Measurements from ENCODE around the gene SLC35D3.
A peak's percentile ranks its signal among the peaks of the same experiment; 100 is the strongest.
"Not testable (repeated sequence)": the region's sequence is repeated elsewhere in the genome, so short reads cannot be mapped to it uniquely, and the experiment has no call there.

The SLC35D3 gene, protein sequence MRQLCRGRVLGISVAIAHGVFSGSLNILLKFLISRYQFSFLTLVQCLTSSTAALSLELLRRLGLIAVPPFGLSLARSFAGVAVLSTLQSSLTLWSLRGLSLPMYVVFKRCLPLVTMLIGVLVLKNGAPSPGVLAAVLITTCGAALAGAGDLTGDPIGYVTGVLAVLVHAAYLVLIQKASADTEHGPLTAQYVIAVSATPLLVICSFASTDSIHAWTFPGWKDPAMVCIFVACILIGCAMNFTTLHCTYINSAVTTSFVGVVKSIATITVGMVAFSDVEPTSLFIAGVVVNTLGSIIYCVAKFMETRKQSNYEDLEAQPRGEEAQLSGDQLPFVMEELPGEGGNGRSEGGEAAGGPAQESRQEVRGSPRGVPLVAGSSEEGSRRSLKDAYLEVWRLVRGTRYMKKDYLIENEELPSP

DNA sequence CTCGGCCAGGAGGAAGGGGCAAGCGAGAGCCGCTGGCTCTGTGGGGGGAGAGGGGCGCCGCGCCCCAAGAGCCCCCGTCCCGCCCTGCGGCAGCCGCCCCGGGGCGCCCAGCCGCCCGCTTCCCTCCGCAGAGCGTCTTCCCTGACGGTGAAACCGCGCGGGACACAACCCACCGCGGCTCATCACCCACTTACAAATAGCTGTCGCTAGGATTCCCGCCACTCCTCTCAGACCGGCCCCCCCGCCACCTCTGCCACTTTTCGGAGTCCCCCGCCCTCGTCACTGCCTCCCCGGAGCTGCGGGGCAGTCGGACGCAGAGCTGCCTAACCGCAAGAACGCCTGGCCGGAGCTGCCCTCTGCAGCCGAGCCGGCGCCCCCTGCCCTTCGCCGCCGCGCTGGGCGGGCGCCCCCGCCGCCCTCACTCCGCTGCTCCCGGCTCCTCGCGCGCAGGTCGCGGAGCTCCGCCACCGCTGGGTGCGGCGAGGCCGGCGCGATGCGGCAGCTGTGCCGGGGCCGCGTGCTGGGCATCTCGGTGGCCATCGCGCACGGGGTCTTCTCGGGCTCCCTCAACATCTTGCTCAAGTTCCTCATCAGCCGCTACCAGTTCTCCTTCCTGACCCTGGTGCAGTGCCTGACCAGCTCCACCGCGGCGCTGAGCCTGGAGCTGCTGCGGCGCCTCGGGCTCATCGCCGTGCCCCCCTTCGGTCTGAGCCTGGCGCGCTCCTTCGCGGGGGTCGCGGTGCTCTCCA lies at the start of gene SLC35D3:
Gene SLC35D3, plus strand, starts transcription at position 366 of the 749 bp plus-strand sequence. Its CDS starts 128 bp downstream, at position 494.
- DNase-seq: no peak

DNA sequence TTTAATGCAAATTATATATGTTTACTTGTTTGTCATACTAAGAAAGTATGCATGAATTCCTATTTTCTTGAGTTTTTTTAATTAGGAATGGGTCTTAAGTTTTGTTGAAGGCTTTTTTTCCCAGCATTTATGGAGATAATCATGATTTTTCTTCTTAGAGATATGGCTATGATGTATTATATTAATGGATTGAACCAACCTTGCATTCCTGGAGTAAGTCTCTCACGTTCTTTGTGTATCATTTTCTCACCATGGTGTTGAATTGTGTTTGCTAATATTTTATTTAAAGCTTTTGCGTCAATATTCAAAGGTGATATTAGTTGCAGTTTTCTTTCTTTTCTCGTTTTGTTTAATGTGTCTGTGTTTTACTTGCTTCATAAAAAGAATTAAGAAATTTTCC lies 48.4 kb upstream of the SLC35D3 start:
- no peak for DNase-seq

DNA sequence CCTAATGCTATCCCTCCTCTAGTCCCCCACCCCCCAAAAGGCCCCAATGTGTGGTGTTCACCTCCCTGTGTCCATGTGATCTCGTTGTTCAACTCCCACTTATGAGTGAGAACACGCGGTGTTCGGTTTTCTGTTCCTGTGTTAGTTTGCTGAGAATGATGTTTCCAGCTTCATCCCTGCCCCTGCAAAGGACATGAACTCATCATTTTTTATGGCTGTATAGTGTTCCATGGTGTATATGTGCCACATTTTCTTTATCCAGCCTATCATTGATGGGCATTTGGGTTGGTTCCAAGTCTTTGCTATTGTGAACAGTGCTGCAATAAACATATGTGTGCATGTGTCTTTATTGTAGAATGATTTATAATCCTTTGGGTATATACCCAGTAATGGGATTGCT lies 45.6 kb upstream of the SLC35D3 start:
- DNase-seq: not testable (repeated sequence)

DNA sequence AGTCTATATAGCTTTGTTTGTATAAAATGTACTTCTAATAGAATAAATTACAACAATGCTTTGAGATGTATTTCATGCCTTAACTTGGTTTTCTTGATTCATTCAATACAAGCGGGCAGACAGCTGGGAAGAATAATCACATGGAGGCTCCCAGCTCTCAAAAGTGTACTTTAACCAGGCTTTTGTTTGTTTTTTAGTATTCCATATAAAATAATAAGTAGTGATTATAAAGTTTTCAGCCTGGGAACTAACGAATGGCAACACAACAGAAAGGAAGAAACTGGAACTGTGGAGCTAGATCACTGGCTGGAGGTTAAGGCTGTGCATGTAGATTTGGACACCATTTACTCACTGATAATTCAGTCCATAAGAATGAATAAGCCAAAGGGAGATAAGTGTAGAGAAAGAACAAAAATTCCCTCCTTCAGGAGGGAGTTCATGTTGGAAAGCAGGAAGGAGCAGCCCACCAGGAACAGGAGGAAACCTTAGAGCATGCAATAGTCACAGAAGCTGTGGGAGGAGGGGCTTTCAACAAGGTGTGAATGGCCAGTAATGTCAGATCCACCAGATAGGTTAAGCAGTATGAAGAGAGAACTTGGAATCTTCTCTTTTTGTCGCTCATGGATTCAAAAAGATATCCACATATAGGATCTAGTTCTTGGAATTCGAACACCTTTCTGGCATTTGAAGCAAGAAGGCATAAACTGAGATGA lies 41.2 kb upstream of the SLC35D3 start:
- DNase-seq: no peak

DNA sequence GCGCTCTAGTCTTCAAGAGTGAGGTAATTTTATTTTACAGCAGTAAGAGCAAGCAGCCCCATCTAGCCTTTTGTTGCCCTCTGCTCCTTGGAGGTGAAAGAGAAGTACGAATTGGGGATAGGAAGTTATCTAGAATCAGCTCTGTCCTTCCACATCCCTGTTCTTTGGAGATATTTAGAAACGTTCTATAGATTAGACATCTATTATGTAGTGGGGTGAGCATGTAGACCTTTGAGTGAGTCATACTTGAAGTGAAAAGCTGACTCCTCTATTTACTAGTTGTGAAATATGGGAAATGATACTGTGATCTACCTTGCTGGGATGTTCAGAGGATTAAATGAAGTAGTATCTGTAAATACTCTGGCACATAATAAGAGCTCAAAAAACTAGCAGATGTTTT lies 36.0 kb upstream of the SLC35D3 start:
- DNase-seq: peak; percentile 42

DNA sequence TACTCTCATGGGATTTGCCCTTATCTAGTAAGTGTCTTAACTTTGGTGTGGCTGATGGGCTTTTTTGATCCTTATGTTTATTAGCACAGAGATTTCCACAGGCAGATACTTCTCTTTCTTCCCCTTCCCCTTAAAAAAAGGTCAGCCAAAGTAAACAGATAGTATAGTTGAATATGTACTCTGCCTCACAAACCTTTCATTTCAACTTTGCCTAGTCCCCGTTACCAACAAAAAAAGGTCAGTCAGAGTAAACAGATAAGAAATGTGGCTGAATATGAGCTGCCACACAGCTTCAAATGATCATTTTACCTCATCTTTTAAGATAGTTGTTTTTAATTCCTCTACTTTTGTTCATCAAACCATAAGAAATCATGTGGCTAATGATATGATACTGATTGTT lies 34.1 kb upstream of the SLC35D3 start:
- DNase-seq: no peak

DNA sequence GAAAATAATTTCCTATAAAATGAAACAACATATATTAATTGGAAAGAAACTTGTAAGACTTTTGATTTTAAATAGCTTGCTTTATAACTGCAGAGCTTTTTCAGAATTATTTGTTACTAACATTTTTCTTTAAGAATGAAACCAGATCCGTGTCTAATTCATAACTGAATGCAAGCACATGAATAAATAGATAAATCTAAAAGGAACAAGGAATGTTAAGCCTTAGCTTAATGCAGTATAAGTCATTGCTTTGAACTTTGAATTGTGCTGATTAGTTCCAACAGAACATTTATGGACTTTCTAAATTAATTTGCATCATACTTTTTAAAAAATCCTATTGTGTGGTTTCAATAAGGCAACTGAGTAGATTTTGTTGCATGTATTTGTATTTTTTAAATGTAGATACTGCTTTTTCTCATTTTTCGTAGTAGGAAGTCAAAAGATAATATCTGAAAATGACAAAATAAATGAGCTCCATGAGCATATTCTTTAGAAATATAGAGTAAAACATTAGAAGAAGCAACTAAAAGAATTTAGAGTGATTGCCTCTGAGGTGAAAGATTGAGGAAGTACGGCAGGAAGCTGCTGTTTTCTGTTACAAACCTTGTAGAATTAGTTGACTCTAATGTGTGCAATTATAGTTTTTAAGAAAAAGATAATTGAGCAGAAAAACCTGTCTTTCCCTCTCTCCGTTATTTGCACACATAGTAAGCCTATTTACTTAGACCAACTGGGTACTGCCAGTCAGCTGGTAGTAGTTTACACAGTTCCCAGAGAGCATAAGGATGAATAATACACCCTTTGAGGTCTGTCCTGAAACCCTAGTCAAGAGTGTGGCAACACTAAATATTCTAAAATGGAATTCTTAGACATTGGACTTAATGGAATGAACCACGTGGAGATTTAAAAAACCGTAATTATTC lies 32.6 kb upstream of the SLC35D3 start:
- no peak for DNase-seq

DNA sequence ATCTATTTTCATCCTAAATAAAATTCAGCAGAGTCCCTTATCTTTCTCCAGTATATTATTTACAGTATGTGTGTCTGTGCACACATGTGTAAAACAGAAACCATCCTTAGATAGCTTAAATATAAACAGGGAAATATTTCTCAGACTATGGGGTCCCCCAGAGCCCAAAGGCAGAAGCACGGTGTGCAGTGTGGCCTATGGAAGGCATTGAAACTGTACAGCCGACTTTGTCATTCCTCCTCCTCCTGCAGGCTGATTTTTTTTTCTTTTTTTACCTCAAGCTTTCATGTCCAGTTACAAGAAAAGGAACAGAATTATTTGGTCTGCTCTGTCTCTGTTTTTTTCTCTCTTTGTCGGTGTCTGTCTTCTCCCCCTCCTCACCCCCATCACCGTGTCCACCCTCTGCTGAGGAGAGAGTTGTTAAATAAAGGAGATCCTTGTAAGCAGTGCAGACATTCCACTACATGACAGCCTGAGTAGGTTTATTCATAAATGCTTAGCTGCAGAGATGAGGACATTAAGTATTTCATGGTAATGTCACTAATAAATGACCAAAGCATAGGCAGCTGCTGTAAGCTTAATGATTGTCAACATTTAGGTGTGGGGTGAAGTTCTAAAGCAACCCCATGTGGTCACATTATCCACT lies 31.8 kb upstream of the SLC35D3 start:
- no peak for DNase-seq

DNA sequence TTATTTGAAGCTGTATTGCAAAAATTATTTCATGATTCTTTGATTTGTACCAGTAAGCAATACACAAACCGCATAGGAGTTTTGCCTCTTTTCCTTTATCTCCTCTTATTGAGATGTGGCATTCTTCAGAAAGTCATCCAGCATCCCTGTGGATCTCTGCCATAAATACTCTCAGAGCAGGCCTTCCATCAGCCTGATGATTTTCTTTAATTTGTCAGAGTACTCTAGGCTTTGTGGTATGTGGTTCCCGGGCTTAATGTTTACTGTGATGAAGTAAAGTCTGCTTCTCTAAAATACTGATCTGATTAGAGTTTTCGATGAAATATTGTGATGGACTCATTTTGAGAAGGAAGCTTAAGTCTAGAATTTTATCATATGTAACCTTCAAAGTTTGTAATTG lies 31.1 kb upstream of the SLC35D3 start:
- DNase-seq: no peak

DNA sequence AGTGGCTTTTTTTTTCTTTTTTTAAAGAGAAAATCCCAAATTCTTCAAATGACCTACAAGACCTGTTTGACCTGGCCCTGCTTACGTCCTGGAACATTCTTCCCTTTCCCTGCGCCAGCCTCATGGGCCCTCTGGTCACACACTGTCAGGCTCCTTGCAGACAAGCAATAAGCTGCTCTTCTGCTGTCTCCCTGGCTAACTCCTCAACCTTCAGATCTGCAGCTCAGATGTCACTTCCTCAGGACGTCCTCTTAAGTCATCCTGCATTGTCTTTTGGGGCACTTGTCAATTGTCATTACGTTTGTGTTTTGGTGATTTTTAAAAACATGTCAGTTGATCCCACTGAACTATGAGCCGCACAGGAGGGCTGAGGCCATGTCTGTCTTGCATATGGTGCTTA lies 28.9 kb upstream of the SLC35D3 start:
- DNase-seq: no peak

DNA sequence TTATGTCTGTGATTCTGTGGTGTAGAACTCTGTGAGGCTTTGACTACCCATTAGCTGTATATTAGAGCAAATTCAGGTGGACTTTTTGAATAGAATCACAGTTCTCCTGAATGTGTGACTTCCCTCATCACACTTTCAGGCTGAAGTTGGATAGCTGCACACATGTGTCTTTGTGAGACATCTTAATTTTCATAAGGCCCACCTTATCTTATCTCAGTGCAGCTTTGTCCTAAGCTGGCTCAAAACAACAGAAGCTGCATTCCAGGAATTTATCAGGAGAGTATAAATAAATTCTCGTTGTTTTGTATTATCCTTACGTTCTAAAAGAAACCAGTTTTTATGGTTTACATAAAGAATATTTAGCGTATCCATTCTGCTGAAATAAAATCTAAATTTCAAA lies 26.2 kb upstream of the SLC35D3 start:
- DNase-seq: no peak

DNA sequence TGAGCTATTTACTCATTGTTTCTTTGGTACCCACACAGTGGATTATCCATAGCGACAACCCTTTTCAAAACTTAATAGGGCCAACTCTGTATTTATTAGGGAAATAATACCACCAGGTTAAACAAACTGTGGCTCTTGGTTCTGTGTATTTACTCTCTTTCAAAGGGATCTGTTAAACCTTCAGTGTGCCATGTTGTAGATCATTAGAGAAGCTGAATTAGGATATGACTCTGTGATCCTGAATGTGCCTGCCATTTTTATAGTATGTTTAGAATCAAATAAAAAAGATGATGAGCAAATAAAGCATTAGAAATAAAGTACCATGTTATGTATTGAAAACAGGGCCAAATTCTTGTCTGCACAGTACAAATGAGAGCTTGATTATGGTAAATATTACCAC lies 25.0 kb upstream of the SLC35D3 start:
- DNase-seq: no peak

DNA sequence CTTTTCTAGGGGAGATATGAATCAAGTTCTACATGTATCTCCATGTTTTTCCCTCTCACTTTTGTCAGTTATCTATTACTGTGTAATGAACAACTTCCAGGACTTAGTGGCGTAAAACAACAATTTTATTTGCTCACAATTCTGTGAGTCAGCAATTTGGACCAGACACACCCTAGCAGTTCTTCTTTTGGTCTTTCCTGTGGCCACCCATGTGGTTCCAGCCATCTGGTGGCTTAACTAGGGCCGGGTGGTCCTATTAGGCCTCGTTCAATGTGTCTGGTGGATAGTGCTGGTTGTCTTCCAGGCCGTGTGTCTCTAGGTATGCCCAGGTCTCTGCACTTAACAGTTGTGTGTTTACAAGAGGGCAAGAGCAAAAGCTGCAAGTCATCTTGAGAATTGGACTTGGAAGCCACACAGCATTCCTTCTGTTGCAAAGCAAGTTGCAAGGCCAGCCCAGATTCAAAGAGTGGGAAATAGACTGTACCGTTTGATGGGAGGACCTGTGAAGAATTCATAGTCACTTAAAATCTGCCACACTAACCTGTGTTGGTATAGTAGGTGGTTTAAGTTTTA lies 20.8 kb upstream of the SLC35D3 start:
- DNase-seq: no peak

DNA sequence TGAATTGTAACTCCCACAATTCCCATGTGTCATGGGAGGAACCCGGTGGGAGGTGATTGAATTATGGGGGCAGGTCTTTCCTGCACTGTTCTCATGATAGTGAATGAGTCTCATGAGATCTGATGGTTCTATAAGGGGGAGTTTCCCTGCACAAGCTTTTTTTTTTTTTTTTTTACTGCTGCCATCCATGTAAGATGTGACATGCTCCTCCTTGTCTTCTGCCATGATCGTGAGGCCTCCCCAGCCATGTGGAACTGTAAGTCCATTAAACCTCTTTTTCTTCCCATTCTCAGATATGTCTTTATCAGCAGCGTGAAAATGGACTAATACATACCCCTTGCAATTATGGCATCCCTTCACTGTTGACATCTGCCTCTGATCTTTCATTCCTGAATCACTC lies 17.6 kb upstream of the SLC35D3 start:
- DNase-seq: not testable (repeated sequence)

DNA sequence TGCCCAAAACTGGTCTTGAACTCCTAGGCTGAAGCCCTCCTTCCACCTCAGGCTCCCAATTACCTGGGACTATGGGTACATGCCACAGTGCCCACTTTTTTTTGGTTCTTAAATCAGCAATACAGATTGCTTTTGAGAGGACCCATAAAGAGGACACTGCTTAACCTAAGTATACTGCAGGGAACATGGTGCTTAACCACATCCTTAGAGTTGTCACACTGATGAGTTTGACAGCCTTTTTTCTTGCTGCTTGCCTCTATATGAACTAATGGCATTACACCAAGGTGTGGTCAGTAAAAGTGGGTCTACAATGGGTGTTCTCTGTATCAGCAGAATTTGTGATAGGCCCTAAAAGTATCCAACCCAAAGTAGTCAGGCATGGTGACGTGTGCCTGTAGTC lies 7.2 kb upstream of the SLC35D3 start:
- DNase-seq: no peak

DNA sequence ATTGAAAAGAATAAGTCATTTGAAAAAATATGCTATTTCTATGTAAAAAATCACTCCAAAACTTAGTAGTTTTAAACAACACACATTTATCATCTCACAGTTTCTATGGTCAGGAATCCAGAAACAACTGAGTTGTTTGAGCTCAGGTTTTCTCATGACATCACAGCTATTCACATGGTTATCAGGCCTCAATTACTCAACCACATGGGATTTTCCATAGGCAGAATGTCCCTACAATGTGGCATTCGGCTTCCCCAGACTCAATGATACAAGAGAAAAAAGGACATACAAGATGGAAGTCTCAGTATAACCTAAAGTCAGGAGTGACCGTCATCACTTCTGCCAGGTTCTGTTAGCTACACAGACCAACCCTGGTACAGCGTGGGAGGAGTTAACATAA lies 3.4 kb upstream of the SLC35D3 start:
- DNase-seq: no peak

DNA sequence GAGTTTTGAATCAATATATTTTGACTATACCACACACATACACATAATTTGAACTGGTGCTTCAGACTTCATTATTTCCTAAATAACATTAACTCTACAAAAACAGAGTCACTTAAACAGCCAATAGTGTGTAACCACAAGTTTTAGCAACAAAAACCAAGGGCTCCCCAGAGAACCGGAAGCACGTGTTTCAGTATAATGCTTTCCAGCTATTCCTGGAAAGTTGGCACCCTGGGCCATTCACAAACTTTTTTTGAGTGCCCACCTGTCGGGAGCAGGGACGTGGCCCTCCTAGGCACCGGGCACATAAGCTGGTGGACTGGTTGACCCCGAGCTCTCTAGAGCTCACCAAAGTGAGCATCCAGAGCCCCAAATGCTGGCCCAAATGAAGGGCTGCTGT lies 1.9 kb upstream of the SLC35D3 start:
- no peak for DNase-seq

DNA sequence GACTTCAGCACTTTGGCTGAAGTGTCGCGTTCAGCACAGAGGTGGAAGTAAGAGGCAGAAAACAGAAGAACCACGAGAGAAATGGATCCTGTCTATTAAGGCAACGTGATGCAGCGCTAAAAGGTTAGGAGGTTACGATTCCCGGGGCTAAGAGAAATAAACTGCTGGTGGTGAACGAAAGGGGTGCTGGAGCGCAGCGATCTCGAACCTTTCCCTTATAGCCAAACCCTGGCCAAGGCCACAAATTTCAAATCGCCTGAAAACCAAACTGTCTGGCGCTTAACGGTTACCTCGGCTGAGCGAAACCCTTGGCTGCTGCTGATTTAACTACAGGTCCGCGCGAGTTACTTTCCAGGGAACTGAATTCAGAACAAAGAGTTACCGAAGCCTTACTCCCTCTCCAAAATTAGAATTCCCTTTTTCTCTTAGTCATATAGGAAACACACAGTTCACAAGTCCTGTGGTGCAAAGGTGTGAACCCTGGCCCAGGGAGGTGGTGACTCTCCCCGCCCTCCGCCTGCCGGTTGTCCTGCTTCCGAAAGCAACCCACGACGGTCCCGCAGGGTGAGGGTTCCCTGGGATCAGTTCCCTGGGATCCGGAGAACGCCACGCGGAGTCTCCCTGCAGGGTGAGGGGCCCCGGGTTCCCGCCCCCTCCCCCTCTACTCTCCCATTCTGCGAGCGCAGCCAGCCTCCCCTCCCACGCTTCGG lies 1.3 kb upstream of the SLC35D3 start:
- DNase-seq: no peak

DNA sequence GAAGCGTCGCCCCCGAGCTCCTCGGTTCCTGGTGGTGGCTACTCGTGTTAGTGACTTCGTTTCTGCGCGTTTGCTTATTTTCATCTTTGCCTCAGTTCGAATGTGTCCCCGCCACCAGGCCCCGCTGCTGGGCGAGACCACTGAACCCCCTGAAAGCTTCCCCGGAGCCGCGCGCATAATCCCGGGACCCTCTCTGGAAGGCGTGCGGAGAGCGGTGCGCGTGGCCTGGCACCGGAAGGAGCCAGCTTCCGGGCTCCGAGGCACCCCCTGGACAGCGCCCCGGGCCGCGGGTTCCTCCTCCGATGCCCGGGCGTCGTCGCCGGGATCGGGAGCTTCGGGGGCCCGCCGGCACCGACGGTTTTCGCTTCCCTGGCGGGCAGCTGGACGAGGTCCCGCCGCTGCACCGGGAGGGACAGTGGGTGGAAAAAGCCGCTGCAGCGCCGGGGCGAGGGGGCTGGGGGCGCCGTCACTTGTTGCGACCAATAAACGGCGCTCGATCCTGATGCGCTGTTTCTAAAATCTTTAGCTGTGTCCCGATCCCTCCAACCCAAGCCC lies 643 bp upstream of the SLC35D3 start:
- no peak for DNase-seq

DNA sequence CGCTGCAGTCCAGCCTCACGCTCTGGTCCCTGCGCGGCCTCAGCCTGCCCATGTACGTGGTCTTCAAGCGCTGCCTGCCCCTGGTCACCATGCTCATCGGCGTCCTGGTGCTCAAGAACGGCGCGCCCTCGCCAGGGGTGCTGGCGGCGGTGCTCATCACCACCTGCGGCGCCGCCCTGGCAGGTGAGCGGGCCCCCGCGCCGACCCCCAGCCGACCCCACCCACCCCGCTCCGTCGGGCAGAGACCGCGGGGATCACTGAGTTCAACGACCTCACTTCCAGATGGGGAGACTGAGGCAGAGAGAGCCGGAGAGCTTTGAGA lies 545 bp downstream of the SLC35D3 start:
- no peak for DNase-seq
